K562 (cell line): ENCODE results near the gene ZIC2. TPM values are rescaled to one million over a fixed set of nuclear protein-coding genes. Genes with fewer than 3 reads are reported as not detected.

Experiments
- ATAC-seq: fragments of 200-7000 bp; cut with Tn5 transposase; 3 replicates; pipeline ENCODE4 v1.9.1; 2020; ENCODE audit warnings: moderate library complexity
- BruUV-seq: library from RNA; stranded (reverse); fragments of 400-500 nt; replicated peaks from 2 replicates; lab custom pipeline; 2021; lab: Mats Ljungman, UMichigan
- CTCF ChIA-PET: fragments of 300-600 bp; formaldehyde crosslinking; extraction: SDS; loops from one replicate; lab custom pipeline; 2021; ENCODE audit warnings: low intra/inter-chr PET ratio; lab: Yijun Ruan, JAX
- POLR2A ChIA-PET: fragments of 300-600, 350-650 bp; sonication (Branson Sonifier 250); formaldehyde crosslinking; extraction: SDS; loops from one replicate; lab custom pipeline; 2021; ENCODE audit warnings: antibody characterized with exemption, inconsistent platforms; lab: Yijun Ruan, JAX
- DNase-seq, 4 experiments: peaks; one replicate each; pipeline versions ENCODE4 v3.0.0 to v3.0.0-alpha.2; 2011 to 2018; ENCODE audit warnings: low spot score in 3 of 4, mixed read lengths in 3 of 4; ENCODE audit errors: extremely low read depth in 1 of 4
- FAIRE-seq: peaks from 2 replicates; lab custom pipeline; 2011; peaks lifted over from hg19 to GRCh38; lab: Jason Lieb, UNC
- H2AFZ ChIP-seq: 2 replicates; pipeline ENCODE4 v1.6.0; 2011; ENCODE audit warnings: low read depth, low read length, control low read depth, inconsistent platforms
- H3K27ac ChIP-seq: fragments of 200-600 bp; 3 replicates; pipeline ENCODE4 v1.8.0; 2011; ENCODE audit warnings: low read depth, mild to moderate bottlenecking, control low read depth, inconsistent platforms, low read length, moderate library complexity, mixed read lengths; ENCODE audit errors: extremely low read depth
- H3K27me3 ChIP-seq, 2 experiments: fragments of 300-600 bp in 1 of 2; 2 replicates in 1 of 2; 3 replicates in 1 of 2; pipeline versions ENCODE4 v1.6.0 to v1.8.0; 2011; ENCODE audit warnings: inconsistent platforms in 2 of 2, low read length in 2 of 2, mild to moderate bottlenecking in 1 of 2, mixed read lengths in 1 of 2, moderate library complexity in 1 of 2; ENCODE audit not compliant: control insufficient read depth in 2 of 2, insufficient read depth in 2 of 2
- H3K36me3 ChIP-seq: fragments of 300-600 bp; 3 replicates; pipeline ENCODE4 v1.8.0; 2011; ENCODE audit warnings: mild to moderate bottlenecking, low read length, inconsistent platforms; ENCODE audit not compliant: control insufficient read depth, insufficient read depth
- H3K4me1 ChIP-seq, 2 experiments: fragments of 200-600 bp in 1 of 2; replicated peaks in 1 of 2; 2 replicates in 1 of 2; 3 replicates in 1 of 2; pipeline versions ENCODE4 v1.5.1 to v1.8.0; 2011; ENCODE audit warnings: inconsistent platforms in 2 of 2, low read length in 2 of 2, mild to moderate bottlenecking in 1 of 2, mixed read lengths in 1 of 2, moderate library complexity in 1 of 2; ENCODE audit not compliant: control insufficient read depth in 2 of 2, insufficient read depth in 2 of 2
- H3K4me2 ChIP-seq: 2 replicates; pipeline ENCODE4 v1.6.1; 2011; ENCODE audit warnings: low read length, control low read depth, inconsistent platforms, mixed read lengths; ENCODE audit not compliant: insufficient read depth
- H3K4me3 ChIP-seq: fragments of 200-600 bp; sonication (generic), shearing (Covaris generic); 2 replicates; pipeline ENCODE4 v1.5.1; 2016; ENCODE audit warnings: control low read depth, inconsistent platforms
- H3K79me2 ChIP-seq: fragments of 200-600 bp; 3 replicates; pipeline ENCODE4 v1.8.0; 2011; ENCODE audit warnings: low read length, inconsistent platforms; ENCODE audit not compliant: control insufficient read depth, insufficient read depth
- H3K9ac ChIP-seq, 2 experiments: 2 replicates each; pipeline versions ENCODE4 v1.6.0 to v1.6.1; 2011; ENCODE audit warnings: low read depth in 2 of 2, low read length in 2 of 2, control low read depth in 1 of 2, inconsistent platforms in 1 of 2, mild to moderate bottlenecking in 1 of 2, mixed read lengths in 1 of 2; ENCODE audit not compliant: insufficient read depth in 1 of 2
- H3K9me1 ChIP-seq: one replicate; pipeline ENCODE4 v1.6.0; 2011; ENCODE audit warnings: inconsistent platforms, mild to moderate bottlenecking, low read length, moderate library complexity; ENCODE audit not compliant: control insufficient read depth, insufficient read depth
- H3K9me3 ChIP-seq: replicated peaks from 2 replicates; pipeline ENCODE4 v1.5.1; 2011; ENCODE audit warnings: low read depth, low read length, inconsistent platforms; ENCODE audit not compliant: control insufficient read depth, insufficient read depth
- H4K20me1 ChIP-seq: replicated peaks from 2 replicates; pipeline ENCODE4 v1.6.1; 2011; ENCODE audit warnings: low read length, inconsistent platforms, mixed read lengths; ENCODE audit not compliant: control insufficient read depth, insufficient read depth
- CEBPG ChIP-seq, 3 experiments: fragments of 200-800 bp in 1 of 3; sonication (Bioruptor generic) in 1 of 3; sonication (generic) in 1 of 3; formaldehyde crosslinking in 1 of 3; IDR thresholded peaks in 2 of 3; conservative IDR thresholded peaks in 1 of 3; 2 replicates each; pipeline versions ENCODE4 v1.6.1 to v1.8.0; 2016 to 2022; ENCODE audit warnings: missing compliant biosample characterization in 2 of 3, missing genetic modification characterization in 2 of 3, mild to moderate bottlenecking in 1 of 3, missing genetic modification reagents in 1 of 3
- HDGF ChIP-seq: fragments of 450-650 bp; IDR thresholded peaks from 2 replicates; pipeline ENCODE4 v1.6.1; 2016
- KHSRP ChIP-seq: fragments of 450-650 bp; IDR thresholded peaks from 2 replicates; pipeline ENCODE4 v1.6.1; 2017
- KLF1 ChIP-seq: fragments of 450-650 bp; IDR thresholded peaks from 2 replicates; pipeline ENCODE4 v1.6.1; 2016; ENCODE audit warnings: missing genetic modification characterization, missing compliant biosample characterization
- NR1H2 ChIP-seq: sonication (generic); formaldehyde crosslinking; IDR thresholded peaks from 2 replicates; pipeline ENCODE4 v1.4.0; 2020; ENCODE audit warnings: mild to moderate bottlenecking, missing genetic modification reagents
- POLR2G ChIP-seq: fragments of 200-400 bp; formaldehyde crosslinking; IDR thresholded peaks from 2 replicates; pipeline ENCODE4 v1.6.1; 2017; ENCODE audit warnings: low read depth, mild to moderate bottlenecking, antibody characterized with exemption, low read length, moderate library complexity
- SAFB ChIP-seq: fragments of 200-400 bp; formaldehyde crosslinking; IDR thresholded peaks from 2 replicates; pipeline ENCODE4 v1.6.1; 2017; ENCODE audit warnings: low read depth, low read length, borderline replicate concordance
- SMC3 ChIP-seq: conservative IDR thresholded peaks from 2 replicates; pipeline ENCODE4 v1.6.1; 2011; ENCODE audit warnings: low read depth, low read length, improper control_type of control experiment; ENCODE audit not compliant: insufficient read depth
- ZNF436 ChIP-seq: fragments of 250-450, 450-650 bp; sonication (Bioruptor Pico); formaldehyde crosslinking; IDR thresholded peaks from 2 replicates; pipeline ENCODE4 v1.7.0; 2020; ENCODE audit warnings: mild to moderate bottlenecking
- ZSCAN32 ChIP-seq: fragments of 450-650 bp; formaldehyde crosslinking; IDR thresholded peaks from 2 replicates; pipeline ENCODE4 v1.4.0; 2020; ENCODE audit warnings: mild to moderate bottlenecking, moderate library complexity
- WGBS: fragments of 100-300 bp; shearing (Covaris generic); methylation state at CpG from one replicate; pipeline ENCODE4 v1.1.6; 2016; ENCODE audit warnings: low coverage, mixed read lengths; ENCODE audit not compliant: insufficient coverage; ENCODE audit errors: missing lambda C conversion rate; 5-methylcytosine and 5-hydroxymethylcytosine counted together
- in situ Hi-C: fragments of 300-500 bp; cut with MboI; formaldehyde crosslinking; loops from 4 replicates; pipeline ENCODE4 v1.15.0; 2018; ENCODE audit warnings: inconsistent platforms, mixed read lengths
- intact Hi-C: fragments of 100-400 bp; cut with micrococcal nuclease; formaldehyde crosslinking; loops from 2 replicates; pipeline ENCODE4 v1.14.2; 2022
- polyA plus RNA-seq, 8 experiments: library from polyadenylated mRNA; depleted of rRNA in 4 of 8; stranded (reverse) in 5 of 8; unstranded in 3 of 8; fragments of >200 nt; fragmentation: Nextera tagmentation in 2 of 8; fragmentation: Illumina TruSeq in 1 of 8; extraction: Ambion mirVana in 2 of 8; extraction: Trizol in 1 of 8; gene quantifications; 2 replicates each; pipeline versions ENCODE4 v1.2.1 to v1.2.3, GENCODE V29; 2011 to 2014; ENCODE audit warnings: inconsistent platforms in 1 of 8, missing spikeins in 1 of 8
- total RNA-seq, 7 experiments: library from RNA; depleted of rRNA in 6 of 7; stranded (reverse); fragments of >200 nt in 6 of 7; fragmentation: Illumina TruSeq in 2 of 7; extraction: Trizol in 2 of 7; gene quantifications; 2 replicates each; pipeline versions ENCODE4 v1.2.1 to v1.2.3, GENCODE V29; 2011 to 2021; ENCODE audit warnings: low replicate concordance in 1 of 7
- TF ChIP-seq, protein P1 (sequence below): sonication (generic); formaldehyde crosslinking; IDR thresholded peaks from 2 replicates; pipeline ENCODE4 v1.8.0; 2022; ENCODE audit warnings: missing genetic modification reagents, mild to moderate bottlenecking, moderate library complexity, borderline replicate concordance
- TF ChIP-seq, protein P2 (sequence below): sonication (generic); formaldehyde crosslinking; IDR thresholded peaks from 2 replicates; pipeline ENCODE4 v1.8.1; 2023; ENCODE audit warnings: mild to moderate bottlenecking, missing genetic modification reagents
- TF ChIP-seq, protein P3 (sequence below): fragments of 250-450 bp; sonication (Bioruptor Pico); IDR thresholded peaks from 2 replicates; pipeline ENCODE4 v1.8.0; 2022; ENCODE audit warnings: inconsistent platforms, mild to moderate bottlenecking, moderate library complexity, borderline replicate concordance
- TF ChIP-seq, protein P4 (sequence below): fragments of 450-650 bp; IDR thresholded peaks from one replicate; pipeline ENCODE4 v1.6.1; 2018; ENCODE audit warnings: mild to moderate bottlenecking, moderate library complexity; ENCODE audit not compliant: partially characterized antibody
- TF ChIP-seq, protein P5 (sequence below): fragments of 250-450 bp; sonication (Bioruptor Pico); IDR thresholded peaks from 2 replicates; pipeline ENCODE4 v1.8.0; 2022; ENCODE audit warnings: moderate library complexity, mild to moderate bottlenecking, inconsistent platforms

Gene ZIC2
- total and polyA plus RNA-seq, 9 of the 15 experiments (the other 6 are each of a cell fraction or from before 2014, with no cell fraction given) = 1.8 to 18.0 (median 4.5) TPM

DNA sequence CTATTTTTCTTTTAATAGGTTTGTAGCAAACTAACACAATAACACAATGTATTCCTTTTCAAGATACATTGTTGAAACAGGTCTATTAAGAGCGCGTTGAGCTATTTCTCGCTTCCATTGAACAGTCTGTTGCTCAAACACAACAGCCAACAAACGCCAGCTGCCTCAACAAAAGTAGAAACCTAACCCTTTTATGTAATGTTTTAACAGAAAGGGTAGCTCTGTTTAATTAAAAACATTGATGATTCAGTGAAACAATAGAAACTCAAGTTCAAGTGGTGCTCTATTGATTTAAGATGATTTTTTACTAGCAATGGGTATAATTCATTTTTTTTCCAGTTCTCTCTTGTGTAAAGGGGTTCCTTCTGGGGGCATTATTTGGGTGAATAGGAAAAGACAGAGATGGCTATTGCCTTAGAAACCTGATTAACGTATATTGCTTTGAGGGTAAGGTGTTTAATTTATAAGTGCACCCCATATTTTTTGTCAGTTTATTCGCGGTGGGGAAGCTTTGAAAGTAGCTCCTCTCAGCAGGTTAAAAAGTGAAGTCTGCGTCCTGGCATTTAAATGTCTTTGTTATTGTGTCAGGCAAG is 14.9 kb downstream of the ZIC2 start:
- ChIA-PET CTCF (no interaction called here), POLR2A (no interaction called here)
- Histone ChIP-seq H3K9ac (no peak overlapping the region), H4K20me1 (no peaks in the 10 kb centered on the region), H3K36me3 (no peaks in the 10 kb centered on the region), H3K79me2 (no peaks in the 10 kb centered on the region), H3K27ac (no peak overlapping the region), H3K27me3 (peaks cover 8 to 10% of the 10 kb centered on the region in 2 experiments; a peak in 4 of 5 replicates), H2AFZ (no peak overlapping the region), H3K4me3 (no peak overlapping the region), H3K4me2 (no peak overlapping the region), H3K9me1 (no peaks in the 10 kb centered on the region), H3K4me1 (peaks cover 0 to 4% of the 10 kb centered on the region in 2 experiments; a peak in 2 of 5 replicates), H3K9me3 (no peaks in the 10 kb centered on the region)
- DNase-seq (no peak), FAIRE-seq (no peak), ATAC-seq (no peak)
- intact Hi-C loops = no loop called here
- BruUV-seq = no TSS peak
- TF ChIP-seq, protein P1, sequence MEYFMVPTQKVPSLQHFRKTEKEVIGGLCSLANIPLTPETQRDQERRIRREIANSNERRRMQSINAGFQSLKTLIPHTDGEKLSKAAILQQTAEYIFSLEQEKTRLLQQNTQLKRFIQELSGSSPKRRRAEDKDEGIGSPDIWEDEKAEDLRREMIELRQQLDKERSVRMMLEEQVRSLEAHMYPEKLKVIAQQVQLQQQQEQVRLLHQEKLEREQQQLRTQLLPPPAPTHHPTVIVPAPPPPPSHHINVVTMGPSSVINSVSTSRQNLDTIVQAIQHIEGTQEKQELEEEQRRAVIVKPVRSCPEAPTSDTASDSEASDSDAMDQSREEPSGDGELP = no peak
- TF ChIP-seq KLF1 = no peak
- no peak for TF ChIP-seq ZSCAN32 (CRISPR knock-in tag)
- TF ChIP-seq POLR2G = no peak
- TF ChIP-seq NR1H2 (CRISPR knock-in tag) = no peak
- TF ChIP-seq CEBPG (CRISPR knock-in tag; IDR thresholded peaks at IDR 0.05) = no peak
- no peak for TF ChIP-seq CEBPG (tag; conservative IDR thresholded peaks at IDR 0.05 in 1 of 2, IDR thresholded peaks at IDR 0.05 in 1 of 2)
- TF ChIP-seq HDGF = no peak
- TF ChIP-seq, protein P2, sequence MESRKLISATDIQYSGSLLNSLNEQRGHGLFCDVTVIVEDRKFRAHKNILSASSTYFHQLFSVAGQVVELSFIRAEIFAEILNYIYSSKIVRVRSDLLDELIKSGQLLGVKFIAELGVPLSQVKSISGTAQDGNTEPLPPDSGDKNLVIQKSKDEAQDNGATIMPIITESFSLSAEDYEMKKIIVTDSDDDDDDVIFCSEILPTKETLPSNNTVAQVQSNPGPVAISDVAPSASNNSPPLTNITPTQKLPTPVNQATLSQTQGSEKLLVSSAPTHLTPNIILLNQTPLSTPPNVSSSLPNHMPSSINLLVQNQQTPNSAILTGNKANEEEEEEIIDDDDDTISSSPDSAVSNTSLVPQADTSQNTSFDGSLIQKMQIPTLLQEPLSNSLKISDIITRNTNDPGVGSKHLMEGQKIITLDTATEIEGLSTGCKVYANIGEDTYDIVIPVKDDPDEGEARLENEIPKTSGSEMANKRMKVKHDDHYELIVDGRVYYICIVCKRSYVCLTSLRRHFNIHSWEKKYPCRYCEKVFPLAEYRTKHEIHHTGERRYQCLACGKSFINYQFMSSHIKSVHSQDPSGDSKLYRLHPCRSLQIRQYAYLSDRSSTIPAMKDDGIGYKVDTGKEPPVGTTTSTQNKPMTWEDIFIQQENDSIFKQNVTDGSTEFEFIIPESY (CRISPR knock-in tag) = no peak
- TF ChIP-seq, protein P3, sequence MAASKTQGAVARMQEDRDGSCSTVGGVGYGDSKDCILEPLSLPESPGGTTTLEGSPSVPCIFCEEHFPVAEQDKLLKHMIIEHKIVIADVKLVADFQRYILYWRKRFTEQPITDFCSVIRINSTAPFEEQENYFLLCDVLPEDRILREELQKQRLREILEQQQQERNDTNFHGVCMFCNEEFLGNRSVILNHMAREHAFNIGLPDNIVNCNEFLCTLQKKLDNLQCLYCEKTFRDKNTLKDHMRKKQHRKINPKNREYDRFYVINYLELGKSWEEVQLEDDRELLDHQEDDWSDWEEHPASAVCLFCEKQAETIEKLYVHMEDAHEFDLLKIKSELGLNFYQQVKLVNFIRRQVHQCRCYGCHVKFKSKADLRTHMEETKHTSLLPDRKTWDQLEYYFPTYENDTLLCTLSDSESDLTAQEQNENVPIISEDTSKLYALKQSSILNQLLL = no peak
- no peak for TF ChIP-seq SMC3
- no peak for TF ChIP-seq SAFB
- no peak for TF ChIP-seq ZNF436 (CRISPR knock-in tag)
- TF ChIP-seq KHSRP = no peak
- TF ChIP-seq, protein P4, sequence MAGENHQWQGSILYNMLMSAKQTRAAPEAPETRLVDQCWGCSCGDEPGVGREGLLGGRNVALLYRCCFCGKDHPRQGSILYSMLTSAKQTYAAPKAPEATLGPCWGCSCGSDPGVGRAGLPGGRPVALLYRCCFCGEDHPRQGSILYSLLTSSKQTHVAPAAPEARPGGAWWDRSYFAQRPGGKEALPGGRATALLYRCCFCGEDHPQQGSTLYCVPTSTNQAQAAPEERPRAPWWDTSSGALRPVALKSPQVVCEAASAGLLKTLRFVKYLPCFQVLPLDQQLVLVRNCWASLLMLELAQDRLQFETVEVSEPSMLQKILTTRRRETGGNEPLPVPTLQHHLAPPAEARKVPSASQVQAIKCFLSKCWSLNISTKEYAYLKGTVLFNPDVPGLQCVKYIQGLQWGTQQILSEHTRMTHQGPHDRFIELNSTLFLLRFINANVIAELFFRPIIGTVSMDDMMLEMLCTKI = no peak
- TF ChIP-seq, protein P5, sequence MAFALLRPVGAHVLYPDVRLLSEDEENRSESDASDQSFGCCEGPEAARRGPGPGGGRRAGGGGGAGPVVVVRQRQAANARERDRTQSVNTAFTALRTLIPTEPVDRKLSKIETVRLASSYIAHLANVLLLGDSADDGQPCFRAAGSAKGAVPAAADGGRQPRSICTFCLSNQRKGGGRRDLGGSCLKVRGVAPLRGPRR (CRISPR knock-in tag) = no peak
- WGBS = 18% methylated on average over 8 of the region's 8 CpGs
- in situ Hi-C loops = no loop called here
